Fibroblast of lung (primary cell): Measurements from ENCODE around the gene DIPK2A.

Source experiments
- CTCF ChIP-seq, 2 donors: IDR thresholded peaks in 1 of 2; conservative IDR thresholded peaks in 1 of 2; 1 replicate in 1 of 2; 2 replicates in 1 of 2; pipeline ENCODE4 v1.5.1; 2011 to 2012; ENCODE audit warnings: low read length in 2 of 2, control low read depth in 1 of 2, inconsistent platforms in 1 of 2, low read depth in 1 of 2, mild to moderate bottlenecking in 1 of 2
- EZH2 ChIP-seq: IDR thresholded peaks from 2 replicates; pipeline ENCODE4 v1.5.1; 2012; ENCODE audit warnings: low read length, control low read depth, mild to moderate bottlenecking; ENCODE audit errors: missing control alignments

DNA sequence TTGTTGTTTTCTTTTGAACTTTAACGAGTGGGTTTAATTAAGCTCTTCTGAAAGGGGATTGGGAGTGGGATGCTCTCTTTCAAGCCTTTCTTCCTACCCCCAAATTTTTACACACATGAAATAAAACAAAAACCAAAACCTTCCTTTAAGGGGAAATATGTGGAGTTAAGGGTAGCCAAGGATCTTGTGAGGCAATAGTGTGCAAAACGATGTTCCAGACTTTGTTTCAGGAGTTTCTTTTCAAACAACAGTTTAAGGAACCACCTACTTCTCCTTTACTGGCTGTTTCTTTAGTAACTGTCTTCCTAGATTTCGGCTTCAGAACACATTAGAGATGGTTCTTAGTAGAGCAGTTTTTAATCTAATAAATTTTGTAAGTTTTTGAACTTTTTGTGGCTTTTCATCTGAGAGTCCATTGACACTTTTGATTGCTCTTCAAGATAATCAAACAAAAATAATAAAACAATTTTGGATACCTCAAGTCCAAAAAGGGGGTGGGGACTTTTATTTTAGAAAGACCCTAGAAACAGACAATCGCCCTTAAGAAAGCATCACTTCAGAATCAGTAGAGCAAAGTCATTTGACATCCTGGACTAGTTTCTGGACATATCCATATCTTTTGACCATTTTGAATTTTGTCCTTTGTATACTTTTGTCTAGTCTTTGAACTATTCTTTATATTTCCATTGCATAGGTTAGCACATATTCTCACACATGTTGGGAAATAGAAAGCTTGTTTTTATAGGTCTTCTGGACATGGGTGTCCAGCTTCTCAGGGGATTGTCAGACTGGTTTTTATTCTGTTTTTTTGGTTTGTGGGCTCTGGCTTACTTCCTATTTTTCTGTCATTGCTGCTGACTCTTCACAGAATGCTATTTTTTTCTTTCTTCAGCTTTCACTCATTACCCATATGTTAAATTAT is 6.0 kb downstream of the DIPK2A start:
- TF ChIP-seq CTCF (conservative IDR thresholded peaks at IDR 0.05 in 1 of 2, IDR thresholded peaks at IDR 0.05 in 1 of 2; ENCODE audit: low read depth in 1 of 2, low read length in 2 of 2) = no peak
- TF ChIP-seq EZH2 = no peak
